ENCODE results near the gene ME2.

Gene ME2

GRCh38 chr18:50928551-50928950 is 49.6 kb downstream of the ME2 start:
- TF ChIP-seq GATA3 (IDR thresholded peaks at IDR 0.05; ENCODE audit: low read depth, low read length) = no peak
- no peak for TF ChIP-seq GATA2 (IDR thresholded peaks at IDR 0.05; ENCODE audit: low read depth, low read length)

DNA sequence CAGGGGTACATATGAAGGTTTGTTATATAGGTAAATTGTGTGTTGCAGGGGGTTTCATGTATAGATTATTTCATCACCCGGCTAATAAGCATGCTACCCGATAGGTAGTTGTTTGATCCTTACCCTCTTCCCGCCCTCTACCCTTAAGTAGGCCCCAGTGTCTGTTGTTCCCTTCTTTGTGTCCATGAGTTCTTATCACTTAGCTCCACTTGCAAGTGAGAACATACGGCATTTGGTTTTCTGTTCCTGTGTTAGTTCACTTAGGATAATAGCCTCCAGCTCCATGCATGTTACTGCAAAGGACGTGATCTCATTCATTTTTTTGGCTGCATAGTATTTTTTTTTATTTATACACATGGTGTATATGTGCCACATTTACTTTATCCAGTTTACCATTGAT is 54.8 kb downstream of the ME2 start:
- no peak for TF ChIP-seq GATA2 (IDR thresholded peaks at IDR 0.05; ENCODE audit: low read depth, low read length)
- no peak for TF ChIP-seq GATA3 (IDR thresholded peaks at IDR 0.05; ENCODE audit: low read depth, low read length)

DNA sequence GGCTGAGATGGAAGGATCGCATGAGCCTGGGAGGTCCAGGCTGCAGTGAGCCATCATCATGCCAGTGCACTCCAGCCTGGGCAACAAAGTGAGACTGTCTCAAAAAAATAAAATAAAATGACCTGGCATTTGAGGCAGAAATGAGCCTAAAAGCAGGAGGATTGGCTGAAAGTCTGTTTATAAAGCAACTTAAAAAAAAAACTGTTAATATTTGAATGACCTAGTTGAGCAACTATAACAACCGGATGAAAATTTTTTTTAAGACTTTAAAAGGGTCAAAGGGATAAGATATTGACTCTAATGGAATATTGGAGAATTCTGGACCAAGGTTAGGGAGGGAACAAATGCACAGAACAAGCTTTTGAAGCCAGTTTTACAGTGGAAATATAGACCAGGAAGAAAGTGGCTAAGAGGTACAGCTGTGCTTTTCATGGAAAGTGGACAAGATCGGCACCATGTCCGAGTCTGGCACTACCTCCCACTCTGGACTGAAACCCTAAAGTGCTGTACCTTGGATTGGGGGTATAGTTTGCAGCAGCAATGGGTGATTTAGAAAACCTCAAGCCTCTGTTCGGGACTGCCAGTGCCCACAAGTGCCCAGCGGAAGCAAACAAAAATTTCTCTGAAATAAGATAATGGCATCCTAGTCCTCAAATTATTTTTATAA is 55.8 kb downstream of the ME2 start:
- TF ChIP-seq GATA3 (IDR thresholded peaks at IDR 0.05; ENCODE audit: low read depth, low read length) = no peak
- TF ChIP-seq GATA2 (IDR thresholded peaks at IDR 0.05; ENCODE audit: low read depth, low read length) = no peak

GRCh38 chr18:50935493-50936191 is 56.7 kb downstream of the ME2 start:
- TF ChIP-seq GATA2 (IDR thresholded peaks at IDR 0.05; ENCODE audit: low read depth, low read length) (no peak), GATA3 (IDR thresholded peaks at IDR 0.05; ENCODE audit: low read depth, low read length) (no peak)

- TF ChIP-seq GATA3 (IDR thresholded peaks at IDR 0.05; ENCODE audit: low read depth, low read length) = no peak
- TF ChIP-seq GATA2 (IDR thresholded peaks at IDR 0.05; ENCODE audit: low read depth, low read length) = no peak
Observed at GRCh38 chr18:50937183-50937582, 58.3 kb downstream of the ME2 start.

DNA sequence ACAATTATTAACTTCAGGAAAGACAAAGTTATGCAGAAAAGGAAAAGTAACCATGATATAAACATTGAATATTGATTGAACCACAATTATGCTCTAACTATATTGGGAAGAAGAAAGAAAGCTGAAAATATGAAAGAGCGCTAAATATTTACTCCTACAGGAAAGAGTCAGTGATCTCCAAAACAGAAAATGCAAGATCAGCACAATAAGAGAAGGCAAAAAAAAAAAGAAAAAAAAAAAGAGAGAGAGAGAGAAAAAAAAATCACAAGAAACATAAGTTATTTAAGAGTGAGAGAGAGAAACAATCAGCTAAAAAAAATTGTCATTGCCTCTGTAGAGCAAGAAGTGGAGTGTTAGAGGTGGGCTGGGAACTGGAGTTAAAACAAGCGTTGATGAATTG is 60.0 kb downstream of the ME2 start:
- no peak for TF ChIP-seq GATA3 (IDR thresholded peaks at IDR 0.05; ENCODE audit: low read depth, low read length)
- TF ChIP-seq GATA2 (IDR thresholded peaks at IDR 0.05; ENCODE audit: low read depth, low read length) = no peak

DNA sequence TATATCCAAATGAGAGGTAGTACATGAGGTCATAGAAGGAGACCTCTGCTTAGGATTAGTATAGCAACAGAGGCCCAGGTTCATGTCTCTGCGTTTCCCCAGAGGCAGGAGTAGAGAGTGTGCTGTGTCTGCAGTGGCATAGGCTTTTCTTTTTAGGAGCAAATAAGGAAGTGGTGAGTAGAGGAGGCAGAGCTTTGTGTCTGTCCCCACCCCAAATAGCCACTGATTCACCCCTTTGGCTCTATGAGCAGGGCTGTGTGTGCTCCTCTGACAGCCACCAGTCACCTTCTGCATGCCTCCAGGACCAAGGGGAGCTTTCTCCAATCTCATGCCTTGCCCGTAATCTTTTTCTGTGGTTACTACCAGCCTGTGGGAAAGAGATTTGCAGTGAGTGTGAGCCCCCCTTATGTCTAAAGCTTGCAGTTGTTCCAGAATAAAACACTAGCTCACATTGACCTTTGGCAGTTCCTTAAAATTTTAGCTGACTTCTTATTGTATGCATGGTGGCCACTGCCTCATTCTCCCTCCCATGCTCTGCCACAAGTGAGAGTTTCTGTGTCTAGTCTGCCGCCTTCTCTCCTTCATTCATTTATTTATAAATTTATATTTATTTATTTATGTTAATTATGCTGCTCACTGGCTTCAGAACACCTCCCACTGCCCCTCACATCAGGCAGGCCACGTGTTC is 65.5 kb downstream of the ME2 start:
- no peak for TF ChIP-seq GATA3 (IDR thresholded peaks at IDR 0.05; ENCODE audit: low read depth, low read length)
- TF ChIP-seq GATA2 (IDR thresholded peaks at IDR 0.05; ENCODE audit: low read depth, low read length) = no peak

GRCh38 chr18:50947899-50948298 is 69.0 kb downstream of the ME2 start:
- TF ChIP-seq GATA3 (IDR thresholded peaks at IDR 0.05; ENCODE audit: low read depth, low read length) (no peak), GATA2 (IDR thresholded peaks at IDR 0.05; ENCODE audit: low read depth, low read length) (no peak)

- TF ChIP-seq GATA3 (IDR thresholded peaks at IDR 0.05; ENCODE audit: low read depth, low read length) (no peak), GATA2 (IDR thresholded peaks at IDR 0.05; ENCODE audit: low read depth, low read length) (no peak)
Observed at GRCh38 chr18:50949185-50949584, 70.3 kb downstream of the ME2 start.

- no peak for TF ChIP-seq GATA2 (IDR thresholded peaks at IDR 0.05; ENCODE audit: low read depth, low read length)
- TF ChIP-seq GATA3 (IDR thresholded peaks at IDR 0.05; ENCODE audit: low read depth, low read length) = no peak
Observed at GRCh38 chr18:50950626-50951025, 71.7 kb downstream of the ME2 start.

DNA sequence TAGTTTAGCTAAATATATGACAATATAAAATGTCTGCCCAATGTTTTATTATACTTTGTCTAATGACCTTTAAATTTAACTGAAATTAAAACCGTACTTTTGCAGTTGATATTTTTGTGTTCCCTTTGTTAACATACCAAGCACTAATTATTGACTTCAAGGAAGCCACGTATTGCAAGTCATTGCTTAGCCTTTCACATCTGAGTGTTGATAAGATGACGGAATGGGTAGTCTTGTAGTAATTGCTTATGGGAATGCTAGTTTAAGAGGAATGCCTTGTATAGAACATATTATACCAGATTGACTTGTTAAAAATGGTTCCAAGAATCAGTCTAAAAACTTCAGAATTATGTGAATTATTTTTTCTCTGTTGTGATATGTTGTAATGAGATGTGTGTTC is 74.9 kb downstream of the ME2 start:
- TF ChIP-seq GATA3 (IDR thresholded peaks at IDR 0.05; ENCODE audit: low read depth, low read length) = no peak
- TF ChIP-seq GATA2 (IDR thresholded peaks at IDR 0.05; ENCODE audit: low read depth, low read length) = no peak

- TF ChIP-seq GATA3 (IDR thresholded peaks at IDR 0.05; ENCODE audit: low read depth, low read length) (no peak), GATA2 (IDR thresholded peaks at IDR 0.05; ENCODE audit: low read depth, low read length) (no peak)
Observed at GRCh38 chr18:50955253-50955652, 76.3 kb downstream of the ME2 start.

DNA sequence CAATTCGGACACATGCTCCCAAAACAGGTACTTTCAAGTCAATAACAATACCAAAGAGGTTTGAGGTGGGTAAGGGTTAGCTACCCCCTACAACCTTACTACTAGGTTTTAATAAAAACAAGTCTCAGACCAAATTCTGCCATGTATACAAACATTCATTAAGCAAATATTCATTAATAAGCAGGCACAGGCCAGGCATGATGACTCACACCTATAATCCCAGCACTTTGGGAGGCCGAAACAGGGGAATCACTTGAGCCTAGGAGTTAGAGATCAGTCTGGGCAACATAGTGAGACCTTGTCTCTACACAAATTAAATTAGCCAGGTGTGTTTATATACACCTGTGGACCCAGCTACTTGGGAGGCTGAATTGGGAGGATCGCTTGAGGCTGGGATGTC is 77.2 kb downstream of the ME2 start:
- TF ChIP-seq GATA3 (IDR thresholded peaks at IDR 0.05; ENCODE audit: low read depth, low read length) (no peak), GATA2 (IDR thresholded peaks at IDR 0.05; ENCODE audit: low read depth, low read length) (no peak)

DNA sequence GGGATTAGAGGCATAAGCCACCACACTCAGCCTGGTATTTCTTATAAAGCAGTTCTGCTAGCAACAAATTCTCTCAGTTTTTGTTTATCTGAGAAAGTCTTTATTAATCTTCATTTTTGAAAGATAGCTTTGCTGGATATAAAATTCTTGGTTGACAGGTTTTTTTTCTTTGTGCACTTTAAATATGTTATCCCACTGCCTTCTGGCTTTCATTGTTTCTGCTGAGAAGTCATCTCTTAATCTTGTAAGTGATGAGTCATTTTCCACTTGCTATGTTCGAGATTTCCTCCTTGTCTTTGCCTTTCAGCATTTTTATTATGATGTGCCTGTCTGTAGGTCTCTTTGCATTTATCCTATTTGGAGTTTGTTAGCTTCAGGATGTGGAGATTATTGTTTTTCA is 83.1 kb downstream of the ME2 start:
- TF ChIP-seq GATA2 (IDR thresholded peaks at IDR 0.05; ENCODE audit: low read depth, low read length) (no peak), GATA3 (IDR thresholded peaks at IDR 0.05; ENCODE audit: low read depth, low read length) (no peak)

Measured in SH-SY5Y (cell line).